Measurements from ENCODE around the gene DRICH1. TPM values are rescaled to one million over a fixed set of nuclear protein-coding genes. Genes with fewer than 3 reads are reported as not detected.
"Not testable (repeated sequence)": the region's sequence is repeated elsewhere in the genome, so short reads cannot be mapped to it uniquely, and the experiment has no call there.

Gene DRICH1
- total and polyA plus RNA-seq, 11 donors, result 0.11 to 0.45 (median 0.32) TPM; not detected in 8

DNA sequence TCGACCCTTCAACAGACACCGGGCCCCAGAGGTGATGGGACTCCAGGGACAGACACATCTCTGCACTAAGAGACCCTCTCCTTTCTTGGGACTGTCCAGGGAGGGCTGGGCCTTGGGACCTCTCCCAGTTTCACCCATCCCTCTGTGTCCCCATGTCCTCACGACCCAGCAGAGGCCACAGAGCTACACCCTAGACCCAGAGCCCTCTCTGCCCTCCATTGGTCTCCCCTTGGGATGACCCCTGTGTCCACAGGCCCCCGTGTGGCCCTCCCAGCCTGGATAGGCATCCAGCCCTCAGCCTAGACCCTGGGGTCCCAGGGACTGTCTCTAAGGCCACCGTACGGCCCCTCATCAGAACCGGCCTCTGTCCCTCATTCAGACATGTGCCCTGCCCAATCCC is 7.5 kb upstream of the DRICH1 start:
- no peak for TF ChIP-seq POLR2A (IDR thresholded peaks at IDR 0.05)
- TF ChIP-seq, protein P1, sequence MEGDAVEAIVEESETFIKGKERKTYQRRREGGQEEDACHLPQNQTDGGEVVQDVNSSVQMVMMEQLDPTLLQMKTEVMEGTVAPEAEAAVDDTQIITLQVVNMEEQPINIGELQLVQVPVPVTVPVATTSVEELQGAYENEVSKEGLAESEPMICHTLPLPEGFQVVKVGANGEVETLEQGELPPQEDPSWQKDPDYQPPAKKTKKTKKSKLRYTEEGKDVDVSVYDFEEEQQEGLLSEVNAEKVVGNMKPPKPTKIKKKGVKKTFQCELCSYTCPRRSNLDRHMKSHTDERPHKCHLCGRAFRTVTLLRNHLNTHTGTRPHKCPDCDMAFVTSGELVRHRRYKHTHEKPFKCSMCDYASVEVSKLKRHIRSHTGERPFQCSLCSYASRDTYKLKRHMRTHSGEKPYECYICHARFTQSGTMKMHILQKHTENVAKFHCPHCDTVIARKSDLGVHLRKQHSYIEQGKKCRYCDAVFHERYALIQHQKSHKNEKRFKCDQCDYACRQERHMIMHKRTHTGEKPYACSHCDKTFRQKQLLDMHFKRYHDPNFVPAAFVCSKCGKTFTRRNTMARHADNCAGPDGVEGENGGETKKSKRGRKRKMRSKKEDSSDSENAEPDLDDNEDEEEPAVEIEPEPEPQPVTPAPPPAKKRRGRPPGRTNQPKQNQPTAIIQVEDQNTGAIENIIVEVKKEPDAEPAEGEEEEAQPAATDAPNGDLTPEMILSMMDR (IDR thresholded peaks at IDR 0.05), result no peak
- DNase-seq (no peak), ATAC-seq (peak in 1 of 4 donors; percentile 27)
- intact Hi-C loops (cut with DNase I), result no loop called here
- H3K27ac ChIP-seq, result no peak overlapping the region
- peaks cover 0 to 3% (median 0%) of the 10 kb centered on the region in 9 donors for H3K36me3 ChIP-seq
- no peaks in the 10 kb centered on the region for H3K27me3 ChIP-seq
- H3K9me3 ChIP-seq, result no peaks in the 10 kb centered on the region
- no peaks in the 10 kb centered on the region for H3K4me1 ChIP-seq
- H3K4me3 ChIP-seq, result no peak overlapping the region
- 85 to 97% (median 90%) methylated on average over 5 to 7 of the region's 7 CpGs for WGBS, 4 donors

DNA sequence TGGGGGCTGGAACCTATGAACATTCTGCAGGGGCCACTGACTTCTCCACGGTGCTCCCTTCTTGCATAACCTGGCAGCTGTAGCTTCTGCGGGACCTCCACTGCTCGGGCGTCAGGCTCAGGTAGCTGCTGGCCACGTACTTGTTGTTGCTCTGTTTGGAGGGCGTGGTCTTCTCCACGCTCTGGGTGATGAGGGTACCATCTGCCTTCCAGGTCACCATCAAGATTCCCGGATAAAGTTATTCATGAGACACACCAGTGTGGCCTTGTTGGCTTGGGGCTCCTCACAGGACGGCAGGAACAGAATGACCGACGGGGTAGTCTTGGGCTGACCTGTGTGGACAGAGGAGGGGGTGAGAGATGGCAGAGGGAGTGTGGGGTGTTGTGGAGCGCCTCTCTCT is 6.5 kb upstream of the DRICH1 start:
- Histone ChIP-seq H3K27me3 (no peaks in the 10 kb centered on the region), H3K4me1 (no peaks in the 10 kb centered on the region), H3K9me3 (no peaks in the 10 kb centered on the region), H3K27ac (no peak overlapping the region), H3K36me3 (peaks cover 0 to 7% (median 0%) of the 10 kb centered on the region in 9 donors), H3K4me3 (no peak overlapping the region)
- no peak for ATAC-seq
- no peak for TF ChIP-seq POLR2A (IDR thresholded peaks at IDR 0.05)
- TF ChIP-seq, protein P1 (IDR thresholded peaks at IDR 0.05), result no peak
- no peak for DNase-seq
- intact Hi-C loops (cut with DNase I), result no loop called here
- WGBS, 4 donors, result 85 to 90% (median 87%) methylated on average over 7 to 12 of the region's 12 CpGs

DNA sequence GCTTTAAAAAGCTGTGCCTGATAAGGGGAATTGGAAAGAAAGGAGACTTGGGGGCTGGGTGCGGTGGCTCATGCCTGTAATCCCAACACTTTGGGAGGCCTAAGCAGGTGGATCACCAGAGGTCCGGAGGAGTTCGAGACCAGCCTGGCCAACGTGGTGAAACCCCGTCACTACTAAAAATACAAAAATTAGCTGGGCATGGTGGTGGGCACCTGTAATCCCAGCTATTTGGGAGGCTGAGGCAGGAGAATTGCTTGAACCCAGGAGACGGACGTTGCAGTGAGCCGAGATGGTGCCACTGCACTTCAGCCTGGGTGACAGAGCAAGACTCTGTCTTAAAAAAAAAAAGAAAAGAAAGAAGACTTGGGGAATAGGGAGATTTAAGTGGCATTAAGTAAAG is 3.2 kb upstream of the DRICH1 start:
- intact Hi-C loops (cut with DNase I); H3K4me3 ChIP-seq; H3K36me3 ChIP-seq; H3K4me1 ChIP-seq; DNase-seq; H3K27me3 ChIP-seq; H3K9me3 ChIP-seq; H3K27ac ChIP-seq; ATAC-seq: not testable (repeated sequence)
- WGBS, 4 donors, result 87 to 94% (median 94%) methylated on average over 8 of the region's 8 CpGs

DNA sequence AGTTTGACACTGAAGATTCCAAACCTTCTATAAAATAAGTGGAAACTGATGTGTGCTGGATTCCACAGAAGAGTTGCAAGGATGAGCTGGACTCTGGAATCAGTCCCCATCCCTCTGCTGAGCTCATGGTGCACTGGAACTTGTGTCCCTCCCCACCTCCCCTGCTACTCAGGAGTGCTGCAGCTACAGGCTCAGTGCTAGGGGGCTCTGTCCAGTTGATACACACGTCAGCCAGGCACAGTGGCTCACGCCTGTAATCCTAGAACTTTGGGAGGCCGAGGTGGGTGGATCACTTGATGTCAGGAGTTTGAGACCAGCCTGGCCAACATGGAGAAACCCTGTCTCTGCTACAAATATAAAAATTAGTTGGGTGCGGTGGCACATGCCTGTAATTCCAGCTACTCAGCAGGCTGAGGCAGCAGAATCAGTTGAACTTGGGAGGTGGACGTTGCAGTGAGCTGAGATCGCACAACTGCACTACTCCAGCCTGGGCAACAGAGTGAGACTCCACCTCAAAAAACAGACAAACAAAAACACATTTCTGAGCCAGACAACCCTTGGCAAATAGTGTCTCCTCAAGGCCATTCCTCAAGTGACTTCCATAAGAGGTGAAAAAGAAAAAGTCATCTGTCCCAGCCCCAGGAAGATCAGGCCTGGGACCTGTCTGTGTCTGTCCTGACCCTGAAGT is 3.9 kb downstream of the DRICH1 start:
- not testable (repeated sequence) for H3K27me3 ChIP-seq, H3K9me3 ChIP-seq, H3K27ac ChIP-seq, H3K4me1 ChIP-seq, ATAC-seq, H3K4me3 ChIP-seq, H3K36me3 ChIP-seq, DNase-seq
- 77 to 87% (median 83%) methylated on average over 6 of the region's 6 CpGs for WGBS, 4 donors
- intact Hi-C loops (cut with DNase I), result loop anchor here in 6 of 10 donors (5.0 to 10.0 kb wide), 5 partner anchors 57 to 219 kb away; partner anchors contain the start of genes CHCHD10 (in 4 of the 6) and C22orf15 (in 3 of the 6)

DNA sequence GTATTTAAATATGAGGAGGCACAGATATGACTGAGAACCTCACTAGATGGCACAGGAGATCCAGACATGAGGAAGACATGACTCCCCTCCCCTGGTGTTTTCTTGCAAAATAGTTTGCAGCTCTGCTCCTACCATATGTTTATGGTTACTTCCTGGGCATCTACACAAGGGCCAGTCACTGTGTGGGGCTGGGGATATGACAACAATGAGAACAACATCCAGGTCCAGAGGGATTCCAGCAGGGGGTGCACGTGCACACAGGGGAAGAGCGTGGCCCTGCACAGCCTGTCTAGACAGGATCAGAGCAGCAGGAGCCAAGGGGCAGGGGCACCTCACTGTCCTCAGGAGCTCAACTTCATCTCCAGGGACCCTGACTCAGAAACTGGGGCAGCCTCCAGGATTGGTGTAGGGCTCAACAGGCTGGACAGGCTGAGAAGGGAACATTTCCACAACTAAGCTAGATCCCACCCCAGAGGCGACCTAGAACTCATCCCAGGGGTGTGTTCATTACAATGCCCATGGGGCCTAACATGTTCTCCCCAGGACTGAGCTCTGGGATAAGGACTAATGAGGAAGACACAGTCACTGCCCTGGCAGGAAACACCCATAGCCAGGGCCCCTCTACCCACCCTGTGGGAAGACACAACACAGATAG is 4.6 kb downstream of the DRICH1 start:
- TF ChIP-seq, protein P1 (IDR thresholded peaks at IDR 0.05), result peak; percentile 26 to 55 (median 37)
- H3K27me3 ChIP-seq, H3K27ac ChIP-seq, H3K9me3 ChIP-seq, H3K4me3 ChIP-seq, H3K4me1 ChIP-seq, H3K36me3 ChIP-seq: not testable (repeated sequence)
- DNase-seq (peak in 3 of 5 donors; percentile 35 to 58 (median 51)), ATAC-seq (peak; percentile 85 to 92 (median 90))
- intact Hi-C loops (cut with DNase I), result loop anchor here in 6 of 10 donors (5.0 to 10.0 kb wide), 5 partner anchors 57 to 220 kb away; partner anchors contain the start of genes CHCHD10 (in 4 of the 6) and C22orf15 (in 3 of the 6)
- WGBS, 4 donors, result 36 to 60% (median 47%) methylated on average over 2 to 3 of the region's 3 CpGs

Measured in heart left ventricle (tissue), 16 donors.